Endometrium (tissue), 2 donors: Measurements from ENCODE around the gene AHNAK.

Source experiments
- FAIRE-seq: peaks from 2 replicates; lab custom pipeline; 2012; peaks lifted over from hg19 to GRCh38; lab: Jason Lieb, UNC
- donor health status: control.
- donor health status: control.

AHNAK gene

GRCh38 chr11:62494246-62494645, 52.4 kb downstream of the AHNAK start:
- no peak for FAIRE-seq

GRCh38 chr11:62493801-62494200, 52.8 kb downstream of the AHNAK start:
- no peak for FAIRE-seq

GRCh38 chr11:62492586-62492985, 54.0 kb downstream of the AHNAK start:
- FAIRE-seq, result no peak

GRCh38 chr11:62491571-62492329, 54.9 kb downstream of the AHNAK start:
- no peak for FAIRE-seq

GRCh38 chr11:62489204-62489603, 57.4 kb downstream of the AHNAK start:
- FAIRE-seq, result no peak

- no peak for FAIRE-seq
These were observed 58.7 kb downstream of the AHNAK start for GRCh38 chr11:62487738-62488551.

- FAIRE-seq, result no peak
These were observed 59.5 kb downstream of the AHNAK start for GRCh38 chr11:62487136-62487535.

GRCh38 chr11:62484352-62484751, 62.3 kb downstream of the AHNAK start:
- FAIRE-seq, result no peak

- FAIRE-seq, result no peak
These were observed 63.9 kb downstream of the AHNAK start for GRCh38 chr11:62482753-62483152.

GRCh38 chr11:62479631-62480201, 66.9 kb downstream of the AHNAK start:
- no peak for FAIRE-seq

- no peak for FAIRE-seq
These were observed 68.7 kb downstream of the AHNAK start for GRCh38 chr11:62477927-62478326.

- no peak for FAIRE-seq
These were observed 74.3 kb downstream of the AHNAK start for GRCh38 chr11:62472063-62472884.

- FAIRE-seq, result no peak
These were observed 75.0 kb downstream of the AHNAK start for GRCh38 chr11:62471603-62472002.

GRCh38 chr11:62468577-62468976, 78.0 kb downstream of the AHNAK start:
- FAIRE-seq, result no peak

GRCh38 chr11:62466444-62466843, 80.2 kb downstream of the AHNAK start:
- FAIRE-seq, result no peak

GRCh38 chr11:62464655-62465054, 82.0 kb downstream of the AHNAK start:
- no peak for FAIRE-seq

- no peak for FAIRE-seq
These were observed 83.5 kb downstream of the AHNAK start for GRCh38 chr11:62463121-62463542.

- FAIRE-seq, result no peak
These were observed 84.1 kb downstream of the AHNAK start for GRCh38 chr11:62462508-62462892.

GRCh38 chr11:62461740-62462507, 84.7 kb downstream of the AHNAK start:
- no peak for FAIRE-seq

- no peak for FAIRE-seq
These were observed 87.5 kb downstream of the AHNAK start for GRCh38 chr11:62459080-62459479.

- no peak for FAIRE-seq
These were observed 88.2 kb downstream of the AHNAK start for GRCh38 chr11:62458212-62459002.
